Body of pancreas (tissue), 4 donors: ENCODE measurements around the gene CPXM2. TPM values are rescaled to one million over a fixed set of nuclear protein-coding genes. Genes with fewer than 3 reads are reported as not detected.

Source experiments
- ATAC-seq: fragments of 150-250 bp; one replicate; pipeline ENCODE4 v1.9.1; 2016
- DNase-seq, 4 donors: peaks; one replicate each; pipeline ENCODE4 v3.0.0-alpha.2; 2019
- H3K27ac ChIP-seq, 4 donors: fragments of 200-600 bp; sonication (generic); 1 replicate in 3 of 4; 2 replicates in 1 of 4; pipeline versions ENCODE4 v1.5.1 to v1.6.1; 2016 to 2019; ENCODE audit warnings: mild to moderate bottlenecking in 1 of 4, mixed read lengths in 1 of 4, moderate library complexity in 1 of 4
- H3K27me3 ChIP-seq, 2 donors: fragments of 200-600 bp; sonication (generic); one replicate each; pipeline ENCODE4 v1.6.0; 2016; ENCODE audit warnings: mild to moderate bottlenecking in 1 of 2
- H3K36me3 ChIP-seq, 2 donors: fragments of 200-600 bp; sonication (generic); replicated peaks in 1 of 2; 2 replicates each; pipeline ENCODE4 v1.5.1; 2016; ENCODE audit warnings: low read depth in 2 of 2; ENCODE audit not compliant: insufficient read depth in 1 of 2
- H3K4me1 ChIP-seq: fragments of 200-600 bp; sonication (generic); one replicate; pipeline ENCODE4 v1.6.0; 2016
- H3K4me3 ChIP-seq, 2 donors: fragments of 200-600 bp; sonication (generic); 1 replicate in 1 of 2; 2 replicates in 1 of 2; pipeline ENCODE4 v1.5.1; 2016 to 2019
- H3K9me3 ChIP-seq, 3 donors: fragments of 200-600 bp; sonication (generic); 1 replicate in 2 of 3; 2 replicates in 1 of 3; pipeline ENCODE4 v1.5.1; 2016
- CTCF ChIP-seq, 7 experiments: fragments of 450-650 bp in 4 of 7; fragments of 200-600 bp in 3 of 7; sonication (generic) in 3 of 7; IDR thresholded peaks; one replicate each; pipeline ENCODE4 v1.5.1; 2016 to 2019; ENCODE audit warnings: antibody characterized with exemption in 7 of 7
- POLR2A ChIP-seq, 3 donors: fragments of 450-650 bp; IDR thresholded peaks; one replicate each; pipeline ENCODE4 v1.6.1; 2016; ENCODE audit warnings: antibody characterized with exemption in 3 of 3, mild to moderate bottlenecking in 2 of 3
- WGBS, 2 donors: methylation state at CpG; one replicate each; pipeline ENCODE4 v1.1.5; 2017; 5-methylcytosine and 5-hydroxymethylcytosine counted together
- intact Hi-C: fragments of 100-400 bp; cut with DNase I; formaldehyde crosslinking; loops from one replicate; pipeline ENCODE4 v1.15.1; 2023
- total RNA-seq, 2 donors: library from RNA; depleted of rRNA; stranded (reverse); fragments of >200 nt; gene quantifications; one replicate each; pipeline ENCODE4 v1.1.0, GENCODE V29; 2016

Gene CPXM2
- total RNA-seq, 2 donors from 2014 or later = 4.2 to 8.2 TPM

- no peak for ATAC-seq
- Histone ChIP-seq H3K36me3 (no peaks in the 10 kb centered on the region), H3K9me3 (no peaks in the 10 kb centered on the region), H3K4me3 (no peak overlapping the region), H3K27me3 (no peaks in the 10 kb centered on the region), H3K27ac (no peak overlapping the region), H3K4me1 (no peaks in the 10 kb centered on the region)
- intact Hi-C loops = no loop called here
- WGBS, 2 donors = 49 to 67% methylated on average over 3 to 4 of the region's 4 CpGs
- no peak for TF ChIP-seq POLR2A (IDR thresholded peaks at IDR 0.05)
- TF ChIP-seq CTCF (IDR thresholded peaks at IDR 0.05) = no peak
- DNase-seq = no peak
Observed at GRCh38 chr10:123771877-123772644, 119.5 kb downstream of the CPXM2 start.

GRCh38 chr10:123769647-123770046 is 122.0 kb downstream of the CPXM2 start:
- Histone ChIP-seq H3K36me3 (no peaks in the 10 kb centered on the region), H3K4me1 (no peaks in the 10 kb centered on the region), H3K27ac (no peak overlapping the region), H3K9me3 (no peaks in the 10 kb centered on the region), H3K27me3 (no peaks in the 10 kb centered on the region), H3K4me3 (no peak overlapping the region)
- 39 to 40% methylated on average over 4 of the region's 4 CpGs for WGBS, 2 donors
- intact Hi-C loops = no loop called here
- TF ChIP-seq CTCF (IDR thresholded peaks at IDR 0.05) (no peak), POLR2A (IDR thresholded peaks at IDR 0.05) (no peak)
- DNase-seq (no peak), ATAC-seq (no peak)

- TF ChIP-seq POLR2A (IDR thresholded peaks at IDR 0.05) (no peak), CTCF (IDR thresholded peaks at IDR 0.05) (no peak)
- WGBS, 2 donors = 67 to 73% methylated on average over 8 of the region's 8 CpGs
- no peaks in the 10 kb centered on the region for H3K4me1 ChIP-seq
- no peak overlapping the region for H3K4me3 ChIP-seq
- H3K27ac ChIP-seq = no peak overlapping the region
- no peak for DNase-seq
- no peaks in the 10 kb centered on the region for H3K9me3 ChIP-seq
- no peaks in the 10 kb centered on the region for H3K36me3 ChIP-seq
- no peak for ATAC-seq
- no peaks in the 10 kb centered on the region for H3K27me3 ChIP-seq
- intact Hi-C loops = no loop called here
Observed at GRCh38 chr10:123766761-123767160, 124.8 kb downstream of the CPXM2 start.

- DNase-seq = no peak
- intact Hi-C loops = no loop called here
- Histone ChIP-seq H3K27me3 (no peaks in the 10 kb centered on the region), H3K9me3 (no peaks in the 10 kb centered on the region), H3K4me3 (no peak overlapping the region), H3K4me1 (no peaks in the 10 kb centered on the region), H3K36me3 (no peaks in the 10 kb centered on the region), H3K27ac (no peak overlapping the region)
- WGBS, 2 donors = 35 to 47% methylated on average over 3 of the region's 3 CpGs
- no peak for TF ChIP-seq POLR2A (IDR thresholded peaks at IDR 0.05)
- TF ChIP-seq CTCF (IDR thresholded peaks at IDR 0.05) = no peak
- ATAC-seq = no peak
Observed at GRCh38 chr10:123766012-123766411, 125.6 kb downstream of the CPXM2 start.

- TF ChIP-seq CTCF (IDR thresholded peaks at IDR 0.05) = no peak
- TF ChIP-seq POLR2A (IDR thresholded peaks at IDR 0.05) = no peak
- no peaks in the 10 kb centered on the region for H3K36me3 ChIP-seq
Observed at GRCh38 chr10:123761666-123762230, 129.9 kb downstream of the CPXM2 start.

More at GRCh38 chr10:123761666-123762230, 129.9 kb downstream of the CPXM2 start:
- DNase-seq = no peak
- no peak for ATAC-seq
- Histone ChIP-seq H3K27me3 (no peaks in the 10 kb centered on the region), H3K4me3 (no peak overlapping the region), H3K4me1 (no peaks in the 10 kb centered on the region), H3K9me3 (no peaks in the 10 kb centered on the region), H3K27ac (no peak overlapping the region)
- WGBS, 2 donors = 62 to 65% methylated on average over 4 to 23 of the region's 23 CpGs
- intact Hi-C loops = no loop called here
